HCT116 (cell line): ENCODE data around the gene TLX2. TPM values are rescaled to one million over a fixed set of nuclear protein-coding genes. Genes with fewer than 3 reads are reported as not detected.

Experiments used
- ATAC-seq: fragments of 200-7000 bp; cut with Tn5 transposase; 2 replicates; pipeline ENCODE4 v1.9.1; 2020; ENCODE audit warnings: mild to moderate bottlenecking, moderate library complexity
- BruUV-seq: library from RNA; stranded (reverse); fragments of 400-500 nt; replicated peaks from 2 replicates; lab custom pipeline; 2021; lab: Mats Ljungman, UMichigan
- CTCF ChIA-PET: fragments of 300-600 bp; sonication (Branson Sonifier 250); formaldehyde crosslinking; loops from one replicate; lab custom pipeline; 2021; ENCODE audit warnings: antibody characterized with exemption; lab: Charles Lee
- POLR2A ChIA-PET: fragments of 300-600, 350-600 bp; sonication (Branson Sonifier 250); formaldehyde crosslinking; loops from one replicate; lab custom pipeline; 2021; ENCODE audit warnings: antibody characterized with exemption; lab: Charles Lee
- RAD21 ChIA-PET, 2 experiments: fragments of 300-600 bp; sonication (Branson Sonifier 250); formaldehyde crosslinking; loops; one replicate each; lab custom pipeline; 2023; ENCODE audit warnings: low total read pairs in 2 of 2; ENCODE audit not compliant: uncharacterized antibody in 2 of 2, unreplicated experiment in 2 of 2, low non-redundant PET in 1 of 2; lab: Charles Lee
- DNase-seq: peaks from one replicate; pipeline ENCODE4 v3.0.0-alpha.2; 2010; ENCODE audit warnings: low read depth, low spot score
- H2AFZ ChIP-seq: fragments of 200-600 bp; shearing (Covaris generic), sonication (generic); 2 replicates; pipeline ENCODE4 v1.6.1; 2017; ENCODE audit warnings: low read depth, mixed run types, mixed read lengths, antibody characterized with exemption, low read length; ENCODE audit not compliant: poor library complexity, severe bottlenecking
- H3K27ac ChIP-seq: 2 replicates; pipeline ENCODE4 v1.5.1; 2012; ENCODE audit warnings: low read depth, low read length
- H3K27me3 ChIP-seq: fragments of 200-600 bp; sonication (generic); 2 replicates; pipeline ENCODE4 v1.6.1; 2016; ENCODE audit warnings: mixed run types, low read length, mixed read lengths; ENCODE audit not compliant: insufficient read depth
- H3K36me3 ChIP-seq, 2 experiments: fragments of 200-500 bp in 1 of 2; fragments of 200-600 bp in 1 of 2; sonication (Bioruptor generic) in 1 of 2; sonication (generic) in 1 of 2; 2 replicates each; pipeline versions ENCODE4 v1.5.1 to v1.6.1; 2014 to 2016; ENCODE audit warnings: low read length in 2 of 2, inconsistent platforms in 1 of 2, mixed read lengths in 1 of 2, mixed run types in 1 of 2; ENCODE audit not compliant: insufficient read depth in 2 of 2, control insufficient read depth in 1 of 2
- H3K4me1 ChIP-seq, 2 experiments: fragments of 200-600 bp in 1 of 2; sonication (generic) in 1 of 2; 2 replicates each; pipeline versions ENCODE4 v1.5.1 to v1.6.1; 2012 to 2017; ENCODE audit warnings: low read length in 2 of 2, inconsistent platforms in 1 of 2, mild to moderate bottlenecking in 1 of 2, mixed read lengths in 1 of 2, mixed run types in 1 of 2, moderate library complexity in 1 of 2; ENCODE audit not compliant: insufficient read depth in 2 of 2, control insufficient read depth in 1 of 2
- H3K4me2 ChIP-seq: fragments of 200-600 bp; sonication (generic); 2 replicates; pipeline ENCODE4 v1.6.1; 2017; ENCODE audit warnings: mixed run types, low read length, mixed read lengths
- H3K4me3 ChIP-seq, 2 experiments: fragments of 200-600 bp in 1 of 2; sonication (generic) in 1 of 2; replicated peaks in 1 of 2; 2 replicates each; pipeline ENCODE4 v1.5.1; 2011 to 2016; ENCODE audit warnings: low read length in 2 of 2, control low read depth in 1 of 2, low read depth in 1 of 2, mild to moderate bottlenecking in 1 of 2, mixed read lengths in 1 of 2, mixed run types in 1 of 2
- H3K79me2 ChIP-seq: fragments of 200-600 bp; sonication (generic); 2 replicates; pipeline ENCODE4 v1.6.1; 2017; ENCODE audit warnings: mild to moderate bottlenecking, mixed run types, low read length, moderate library complexity, mixed read lengths; ENCODE audit not compliant: insufficient read depth
- H3K9ac ChIP-seq: fragments of 200-600 bp; sonication (generic); 2 replicates; pipeline ENCODE4 v1.6.1; 2016; ENCODE audit warnings: low read length, mixed read lengths
- H3K9me2 ChIP-seq: fragments of 200-600 bp; sonication (generic), shearing (Covaris generic); 2 replicates; pipeline ENCODE4 v1.6.1; 2017; ENCODE audit warnings: mixed run types, mild to moderate bottlenecking, moderate library complexity; ENCODE audit not compliant: insufficient read depth
- H3K9me3 ChIP-seq, 2 experiments: fragments of 200-500 bp in 1 of 2; fragments of 200-600 bp in 1 of 2; sonication (Bioruptor generic) in 1 of 2; sonication (generic) in 1 of 2; 2 replicates each; pipeline ENCODE4 v1.6.1; 2014 to 2017; ENCODE audit warnings: low read length in 2 of 2, mixed read lengths in 2 of 2, inconsistent platforms in 1 of 2, low read depth in 1 of 2, mild to moderate bottlenecking in 1 of 2, mixed run types in 1 of 2, moderate library complexity in 1 of 2; ENCODE audit not compliant: control insufficient read depth in 1 of 2, insufficient read depth in 1 of 2
- H4K20me1 ChIP-seq: fragments of 200-600 bp; sonication (generic), shearing (Covaris generic); 2 replicates; pipeline ENCODE4 v1.6.1; 2017; ENCODE audit warnings: mixed run types, mild to moderate bottlenecking, moderate library complexity; ENCODE audit not compliant: insufficient read depth
- CEBPB ChIP-seq: IDR thresholded peaks from 2 replicates; pipeline ENCODE4 v1.6.1; 2012; ENCODE audit warnings: low read depth
- EZH2 ChIP-seq: fragments of 200-600 bp; sonication (generic); IDR thresholded peaks from 2 replicates; pipeline ENCODE4 v1.6.1; 2017; ENCODE audit warnings: antibody characterized with exemption, mixed run types
- EZH2phosphoT487 ChIP-seq: fragments of 200-600 bp; IDR thresholded peaks from 2 replicates; pipeline ENCODE4 v1.6.1; 2018; ENCODE audit warnings: antibody characterized with exemption, borderline replicate concordance
- FOSL1 ChIP-seq: IDR thresholded peaks from 2 replicates; pipeline ENCODE4 v1.6.1; 2012; ENCODE audit warnings: low read depth
- POLR2A ChIP-seq: IDR thresholded peaks from 2 replicates; pipeline ENCODE4 v1.7.0; 2011; ENCODE audit warnings: borderline replicate concordance; ENCODE audit not compliant: insufficient read depth, insufficient read length; ENCODE audit errors: extremely low read depth
- POLR2AphosphoS5 ChIP-seq: IDR thresholded peaks from 2 replicates; pipeline ENCODE4 v1.6.1; 2011; ENCODE audit warnings: mild to moderate bottlenecking, low read depth, low read length, moderate library complexity
- RAD21 ChIP-seq: IDR thresholded peaks from 2 replicates; pipeline ENCODE4 v1.6.1; 2012; ENCODE audit warnings: low read depth, mild to moderate bottlenecking
- SP1 ChIP-seq: IDR thresholded peaks from 2 replicates; pipeline ENCODE4 v1.6.1; 2012; ENCODE audit warnings: low read depth
- SRF ChIP-seq: IDR thresholded peaks from 2 replicates; pipeline ENCODE4 v1.6.1; 2012; ENCODE audit warnings: low read depth
- YY1 ChIP-seq: IDR thresholded peaks from 2 replicates; pipeline ENCODE4 v1.6.1; 2011; ENCODE audit warnings: low read length, low read depth, moderate library complexity, mild to moderate bottlenecking; ENCODE audit not compliant: insufficient replicate concordance; ENCODE audit errors: extremely low read depth
- ZNF274 ChIP-seq: fragments of 200-500 bp; sonication (Bioruptor generic); IDR thresholded peaks from 2 replicates; pipeline ENCODE4 v1.6.1; 2014; ENCODE audit warnings: mild to moderate bottlenecking, low read depth, low read length, inconsistent platforms
- intact Hi-C: fragments of 100-400 bp; cut with micrococcal nuclease; formaldehyde crosslinking; loops from 2 replicates; pipeline ENCODE4 v1.10.0; 2022
- total RNA-seq: library from RNA; stranded (reverse); gene quantifications from one replicate; pipeline ENCODE4 v1.2.1, GENCODE V29; 2021; ENCODE audit not compliant: unreplicated experiment
- TF ChIP-seq, protein P1 (sequence below): IDR thresholded peaks from 2 replicates; pipeline ENCODE4 v1.6.1; 2012; ENCODE audit warnings: low read depth
- TF ChIP-seq, protein P2 (sequence below): IDR thresholded peaks from 2 replicates; pipeline ENCODE4 v1.6.1; 2012

Gene TLX2
- total RNA-seq, 1 experiment from 2014 or later, result not detected

DNA sequence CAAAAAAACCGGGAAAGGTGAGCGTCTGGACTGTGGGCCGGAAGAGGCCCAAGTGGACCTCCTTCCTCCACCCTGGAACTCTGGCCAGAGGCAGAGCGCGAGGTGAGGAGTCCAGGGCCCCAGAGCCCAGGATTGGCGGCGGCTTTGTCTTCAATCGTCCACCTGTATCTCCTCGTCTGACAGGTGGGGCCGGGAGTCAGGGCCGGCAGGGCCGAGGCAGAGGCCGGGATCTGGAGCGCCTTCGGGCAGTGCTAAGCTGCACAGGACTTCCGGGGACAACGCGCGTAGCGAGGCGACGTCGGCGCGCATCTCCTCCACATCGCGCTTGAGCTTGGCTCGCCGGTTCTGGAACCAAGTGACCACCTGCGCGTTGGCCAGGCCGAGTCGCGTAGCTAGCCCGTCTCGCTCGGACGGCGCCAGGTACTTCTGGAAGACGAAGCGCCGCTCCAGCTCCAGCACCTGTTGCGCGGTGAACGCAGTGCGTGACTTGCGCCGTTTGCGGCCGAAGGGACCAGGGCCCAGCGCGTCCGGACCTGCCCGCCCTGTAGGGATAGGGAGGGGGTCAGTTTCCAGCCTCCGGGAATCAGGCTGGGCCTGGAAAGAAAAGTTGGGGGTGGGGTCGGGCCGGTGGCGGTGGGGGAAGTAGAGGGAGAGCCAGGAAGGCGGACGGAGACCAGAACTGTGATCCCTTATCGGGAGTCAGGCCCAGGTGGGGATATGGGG lies 16.3 kb upstream of the TLX2 start:
- Histone ChIP-seq H3K9ac (no peak overlapping the region), H3K9me3 (no peaks in the 10 kb centered on the region), H3K4me2 (no peak overlapping the region), H3K4me1 (peaks cover 8 to 22% of the 10 kb centered on the region in 2 experiments; a peak in 3 of 4 replicates), H3K9me2 (no peaks in the 10 kb centered on the region), H3K27ac (no peak overlapping the region), H3K79me2 (no peaks in the 10 kb centered on the region), H3K36me3 (peaks cover 0 to 2% of the 10 kb centered on the region in 2 experiments; a peak in 1 of 4 replicates), H3K27me3 (no peaks in the 10 kb centered on the region), H3K4me3 (no peak overlapping the region), H2AFZ (no peak overlapping the region), H4K20me1 (no peaks in the 10 kb centered on the region)
- ChIA-PET RAD21 (no interaction called here), POLR2A (no interaction called here), CTCF (no interaction called here)
- no TSS peak for BruUV-seq
- no peak for ATAC-seq
- intact Hi-C loops, result no loop called here
- TF ChIP-seq CEBPB (no peak), POLR2AphosphoS5 (no peak)
- DNase-seq, result no peak

DNA sequence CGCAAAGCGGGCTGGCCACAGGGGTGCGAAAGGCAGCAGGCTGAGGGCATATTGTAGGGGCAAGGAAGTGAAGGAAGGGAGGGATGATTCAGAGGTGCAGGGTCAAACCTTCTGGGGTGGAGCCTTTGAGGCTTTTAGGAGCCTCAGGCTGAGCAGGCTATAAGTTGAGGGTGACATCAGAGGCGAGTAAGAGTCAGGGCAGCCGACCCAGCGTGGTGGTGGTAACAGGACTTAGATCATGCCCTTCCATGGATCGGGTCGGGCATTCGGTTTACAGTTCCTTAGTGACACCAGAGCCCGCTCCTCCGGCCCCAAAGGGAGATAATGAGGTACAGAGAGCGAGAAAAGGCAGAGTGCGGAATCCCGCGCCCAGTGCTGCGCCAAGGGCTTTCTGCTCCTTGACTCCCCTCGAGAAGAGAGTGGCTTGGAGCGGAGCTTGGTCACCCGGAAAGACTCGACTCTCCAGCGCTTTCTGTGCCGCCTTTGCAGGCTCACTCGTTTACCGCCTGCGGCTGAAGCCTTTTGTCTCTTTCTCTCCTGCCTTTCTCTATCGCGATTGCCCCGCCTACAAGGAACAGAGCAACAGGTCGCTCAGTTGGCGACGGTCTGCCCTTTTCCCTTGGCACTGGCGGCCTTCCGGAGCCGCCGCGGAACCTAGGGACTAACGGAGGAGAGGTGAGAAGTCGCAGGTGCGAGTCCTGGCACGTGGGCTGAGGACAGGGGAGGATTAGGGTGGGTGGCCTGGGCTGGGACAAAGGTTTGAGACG lies 15.6 kb upstream of the TLX2 start:
- Histone ChIP-seq H3K4me1 (peaks cover 12 to 29% of the 10 kb centered on the region in 2 experiments), H3K4me2 (no peak overlapping the region), H3K27me3 (no peaks in the 10 kb centered on the region), H3K36me3 (no peaks in the 10 kb centered on the region), H2AFZ (no peak overlapping the region), H3K79me2 (no peaks in the 10 kb centered on the region), H4K20me1 (no peaks in the 10 kb centered on the region), H3K9me3 (no peaks in the 10 kb centered on the region), H3K9ac (no peak overlapping the region), H3K27ac (no peak overlapping the region), H3K4me3 (no peak overlapping the region), H3K9me2 (no peaks in the 10 kb centered on the region)
- RAD21 ChIA-PET, result no interaction called here
- no TSS peak for BruUV-seq
- ATAC-seq (no peak), DNase-seq (no peak)
- CTCF ChIA-PET, result no interaction called here
- intact Hi-C loops, result no loop called here
- POLR2A ChIA-PET, result no interaction called here
- no peak for TF ChIP-seq SRF
- no peak for TF ChIP-seq CEBPB
- TF ChIP-seq FOSL1, result no peak
- TF ChIP-seq, protein P1, sequence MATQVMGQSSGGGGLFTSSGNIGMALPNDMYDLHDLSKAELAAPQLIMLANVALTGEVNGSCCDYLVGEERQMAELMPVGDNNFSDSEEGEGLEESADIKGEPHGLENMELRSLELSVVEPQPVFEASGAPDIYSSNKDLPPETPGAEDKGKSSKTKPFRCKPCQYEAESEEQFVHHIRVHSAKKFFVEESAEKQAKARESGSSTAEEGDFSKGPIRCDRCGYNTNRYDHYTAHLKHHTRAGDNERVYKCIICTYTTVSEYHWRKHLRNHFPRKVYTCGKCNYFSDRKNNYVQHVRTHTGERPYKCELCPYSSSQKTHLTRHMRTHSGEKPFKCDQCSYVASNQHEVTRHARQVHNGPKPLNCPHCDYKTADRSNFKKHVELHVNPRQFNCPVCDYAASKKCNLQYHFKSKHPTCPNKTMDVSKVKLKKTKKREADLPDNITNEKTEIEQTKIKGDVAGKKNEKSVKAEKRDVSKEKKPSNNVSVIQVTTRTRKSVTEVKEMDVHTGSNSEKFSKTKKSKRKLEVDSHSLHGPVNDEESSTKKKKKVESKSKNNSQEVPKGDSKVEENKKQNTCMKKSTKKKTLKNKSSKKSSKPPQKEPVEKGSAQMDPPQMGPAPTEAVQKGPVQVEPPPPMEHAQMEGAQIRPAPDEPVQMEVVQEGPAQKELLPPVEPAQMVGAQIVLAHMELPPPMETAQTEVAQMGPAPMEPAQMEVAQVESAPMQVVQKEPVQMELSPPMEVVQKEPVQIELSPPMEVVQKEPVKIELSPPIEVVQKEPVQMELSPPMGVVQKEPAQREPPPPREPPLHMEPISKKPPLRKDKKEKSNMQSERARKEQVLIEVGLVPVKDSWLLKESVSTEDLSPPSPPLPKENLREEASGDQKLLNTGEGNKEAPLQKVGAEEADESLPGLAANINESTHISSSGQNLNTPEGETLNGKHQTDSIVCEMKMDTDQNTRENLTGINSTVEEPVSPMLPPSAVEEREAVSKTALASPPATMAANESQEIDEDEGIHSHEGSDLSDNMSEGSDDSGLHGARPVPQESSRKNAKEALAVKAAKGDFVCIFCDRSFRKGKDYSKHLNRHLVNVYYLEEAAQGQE, result no peak
- no peak for TF ChIP-seq ZNF274
- no peak for TF ChIP-seq EZH2
- TF ChIP-seq, protein P2, sequence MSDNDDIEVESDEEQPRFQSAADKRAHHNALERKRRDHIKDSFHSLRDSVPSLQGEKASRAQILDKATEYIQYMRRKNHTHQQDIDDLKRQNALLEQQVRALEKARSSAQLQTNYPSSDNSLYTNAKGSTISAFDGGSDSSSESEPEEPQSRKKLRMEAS, result no peak
- TF ChIP-seq RAD21, result no peak
- no peak for TF ChIP-seq SP1
- TF ChIP-seq EZH2phosphoT487, result no peak
- TF ChIP-seq YY1, result no peak
- no peak for TF ChIP-seq POLR2A
- TF ChIP-seq, all 23 proteins: peak for 0
